Measurements from ENCODE around the gene AMZ2.
A peak's percentile ranks its signal among the peaks of the same experiment; 100 is the strongest.
"Not testable (repeated sequence)": the region's sequence is repeated elsewhere in the genome, so short reads cannot be mapped to it uniquely, and the experiment has no call there.

Gene AMZ2

GRCh38 chr17:68253426-68253825 lies 5.6 kb downstream of the AMZ2 start:
- DNase-seq: not testable (repeated sequence)

GRCh38 chr17:68255151-68255550 lies 7.3 kb downstream of the AMZ2 start:
- no peak for DNase-seq

DNA sequence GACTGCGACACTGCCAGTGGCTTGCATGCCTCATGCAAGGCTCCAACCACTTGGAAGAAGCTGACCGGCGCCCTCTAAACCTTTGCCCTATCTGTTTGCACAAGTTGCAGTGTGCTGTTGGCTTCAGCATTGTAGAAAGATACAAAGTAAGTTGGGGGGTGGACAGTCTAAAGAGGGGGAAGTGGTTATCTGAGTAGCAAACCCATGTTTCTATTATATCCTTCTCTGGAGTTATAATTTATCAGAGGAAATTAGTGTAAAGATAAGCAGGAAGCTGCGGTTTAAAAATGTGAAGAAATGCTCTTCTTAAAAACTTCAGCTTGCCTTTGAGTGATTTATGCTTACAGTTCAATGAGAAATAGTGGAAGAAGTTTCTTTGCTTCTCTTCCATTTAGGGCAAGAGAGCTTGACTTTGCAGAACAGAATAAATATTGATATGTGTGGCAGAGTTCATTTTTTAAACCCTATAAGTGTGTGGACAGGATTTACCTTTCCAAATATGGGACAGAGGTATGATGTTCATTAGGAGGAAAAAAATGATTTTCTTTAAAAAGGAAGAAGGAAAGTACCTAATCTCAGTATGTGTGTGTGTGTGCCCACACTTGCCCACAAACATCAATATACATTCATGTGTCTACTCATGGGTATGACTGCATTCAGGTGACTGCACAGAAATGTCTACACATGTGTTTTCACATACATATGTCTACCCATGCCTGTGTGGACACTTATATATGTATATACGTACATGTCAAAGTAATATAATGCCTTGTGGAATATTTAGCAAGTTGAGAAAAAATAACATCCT lies 8.1 kb downstream of the AMZ2 start:
- DNase-seq: no peak

GRCh38 chr17:68256701-68257100 lies 8.9 kb downstream of the AMZ2 start:
- DNase-seq: peak; percentile 2

- DNase-seq: no peak
Measured at GRCh38 chr17:68257934-68258333, 10.1 kb downstream of the AMZ2 start.

- peak; percentile 11 for DNase-seq
Measured at GRCh38 chr17:68258890-68259647, 11.2 kb downstream of the AMZ2 start.

GRCh38 chr17:68259648-68259951 lies 11.8 kb downstream of the AMZ2 start:
- not testable (repeated sequence) for DNase-seq

DNA sequence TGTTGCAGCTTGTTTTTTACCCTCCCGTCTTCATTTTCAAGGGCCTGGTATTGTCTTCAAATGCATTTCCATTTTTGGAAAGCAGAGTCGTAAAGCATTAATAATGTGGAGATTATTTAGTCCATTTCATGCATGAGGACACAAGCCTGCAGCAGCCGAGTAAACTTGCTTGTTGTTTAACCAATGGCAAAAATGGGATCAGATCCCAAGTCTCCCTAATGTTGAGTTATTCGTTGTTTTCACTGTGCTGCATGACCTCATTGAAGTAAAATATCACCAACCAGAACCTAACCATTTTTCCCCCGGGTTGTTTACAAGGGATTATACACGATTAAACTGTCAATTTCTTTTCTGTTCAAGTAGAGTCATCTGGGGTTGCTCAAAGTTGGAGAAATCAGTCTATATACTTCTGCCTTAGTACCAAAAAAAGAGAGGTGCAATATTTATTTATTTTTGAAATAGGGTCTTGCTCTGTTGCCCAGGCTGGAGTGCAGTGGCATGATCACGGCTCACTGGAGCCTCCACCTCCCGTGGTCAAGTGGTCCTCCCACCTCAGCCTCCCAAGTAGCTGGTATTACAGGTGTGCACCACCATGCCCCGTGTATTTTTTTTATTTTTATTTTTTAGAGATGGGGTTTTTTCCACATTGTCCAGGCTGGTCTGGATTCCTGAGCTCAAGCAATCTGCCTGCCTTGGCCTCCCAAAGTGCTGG lies 12.4 kb downstream of the AMZ2 start:
- no peak for DNase-seq

DNA sequence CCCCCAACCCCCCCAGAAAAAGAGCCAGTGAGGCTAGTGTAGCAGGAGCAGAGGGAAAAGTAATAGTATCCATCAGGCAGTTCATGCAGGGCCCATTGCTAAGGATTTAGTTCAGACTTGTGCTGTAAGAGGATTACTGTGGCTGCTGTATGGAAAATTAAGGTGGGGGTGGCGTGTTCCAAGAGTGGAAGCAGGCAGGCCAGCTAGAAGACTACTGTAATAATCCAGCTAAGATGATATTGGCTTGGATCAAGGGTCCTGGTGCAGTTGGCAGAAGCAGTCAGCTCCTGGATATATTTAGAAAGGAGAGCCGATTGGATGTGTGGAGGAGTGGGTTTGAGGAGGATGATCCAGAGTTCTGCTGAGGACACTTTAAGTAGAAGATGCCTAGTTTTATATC lies 14.6 kb downstream of the AMZ2 start:
- DNase-seq: not testable (repeated sequence)

- peak; percentile 47 for DNase-seq
Measured at GRCh38 chr17:68263101-68263681, 15.3 kb downstream of the AMZ2 start.

DNA sequence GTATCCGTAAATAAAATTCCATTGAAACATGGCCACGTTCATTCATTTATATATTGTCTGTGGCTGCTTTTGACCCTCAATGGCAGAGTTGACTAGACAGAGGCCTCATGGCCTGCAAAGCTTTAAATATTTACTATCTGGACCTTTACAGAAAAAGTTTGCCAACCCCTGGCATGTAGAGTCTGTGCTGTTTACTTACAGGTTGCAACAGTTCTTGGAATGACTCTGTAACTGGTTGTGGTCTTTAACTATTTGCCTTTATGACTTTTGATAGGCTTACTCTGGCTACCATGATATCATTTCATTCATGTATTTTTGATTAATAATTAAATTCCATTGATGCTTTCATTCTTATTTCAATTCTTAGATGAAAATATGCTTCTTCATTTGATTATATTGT lies 18.0 kb downstream of the AMZ2 start:
- DNase-seq: not testable (repeated sequence)

DNA sequence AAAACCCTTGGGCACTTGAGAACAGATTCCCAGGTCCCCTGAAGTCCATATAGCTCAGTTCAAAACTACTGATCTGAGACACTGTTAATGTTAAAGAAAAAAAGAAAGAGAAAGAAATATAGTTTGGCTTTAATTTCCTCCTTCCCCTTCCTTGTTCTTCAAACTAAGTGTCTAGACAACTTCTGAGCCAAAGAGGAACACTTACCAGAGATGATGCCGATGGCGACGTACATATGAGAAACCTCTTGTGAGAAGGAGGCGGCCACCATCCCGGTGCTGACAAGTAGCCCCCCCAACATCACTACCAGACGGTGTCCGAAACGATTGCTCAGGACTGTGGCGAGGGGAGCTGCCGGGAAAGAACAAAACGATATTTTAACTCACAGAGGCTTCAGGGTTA lies 25.9 kb downstream of the AMZ2 start:
- no peak for DNase-seq

DNA sequence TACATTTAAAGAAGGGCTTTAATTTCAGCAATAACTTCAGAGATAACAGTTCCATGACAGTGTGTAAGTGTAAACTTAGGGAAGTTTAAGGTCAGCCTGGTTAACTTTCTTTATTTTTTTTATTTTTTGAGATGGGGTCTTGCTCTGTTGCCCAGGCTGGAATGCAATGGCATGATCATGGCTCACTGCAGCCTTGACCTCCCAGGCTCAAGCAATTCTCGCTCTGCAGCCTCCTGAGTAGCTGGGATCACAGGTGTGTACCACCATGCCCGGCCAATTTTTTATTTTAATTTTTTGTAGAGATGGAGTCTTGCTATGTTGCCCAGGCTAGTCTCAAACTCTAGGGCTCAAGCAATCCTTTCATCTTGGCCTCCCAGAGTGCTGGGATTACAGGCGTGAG lies 28.5 kb downstream of the AMZ2 start:
- not testable (repeated sequence) for DNase-seq

GRCh38 chr17:68277807-68278206 lies 30.0 kb downstream of the AMZ2 start:
- no peak for DNase-seq

DNA sequence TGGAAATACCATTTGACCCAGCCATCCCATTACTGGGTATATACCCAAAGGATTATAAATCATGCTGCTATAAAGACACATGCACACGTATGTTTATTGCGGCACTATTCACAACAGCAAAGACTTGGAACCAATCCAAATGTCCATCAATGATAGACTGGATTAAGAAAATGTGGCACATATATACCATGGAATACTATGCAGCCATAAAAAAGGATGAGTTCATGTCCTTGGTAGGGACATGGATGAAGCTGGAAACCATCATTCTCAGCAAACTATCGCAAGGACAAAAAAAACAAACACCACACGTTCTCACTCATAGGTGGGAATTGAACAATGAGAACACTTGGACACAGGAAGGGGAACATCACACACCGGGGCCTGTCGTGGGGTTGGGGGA lies 34.1 kb downstream of the AMZ2 start:
- not testable (repeated sequence) for DNase-seq

DNA sequence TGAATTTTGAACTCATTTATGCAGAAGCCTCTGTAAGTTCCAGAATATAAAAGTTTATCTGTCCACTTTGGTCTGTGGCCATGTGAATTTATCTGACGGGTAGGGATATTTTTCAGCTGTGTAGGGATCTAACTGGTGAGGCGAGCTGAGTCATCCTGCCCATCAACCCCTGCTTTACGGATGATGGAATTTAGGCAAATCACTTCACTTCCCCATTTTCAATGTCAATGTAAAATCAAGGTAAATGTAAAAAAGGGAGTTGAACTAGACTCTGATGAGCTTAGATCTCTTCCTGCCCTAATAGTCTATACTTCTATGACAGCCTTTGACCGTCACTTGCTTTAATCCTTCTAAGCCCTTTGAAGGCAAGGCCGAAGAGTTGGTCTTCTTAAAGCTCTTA lies 40.5 kb downstream of the AMZ2 start:
- no peak for DNase-seq

DNA sequence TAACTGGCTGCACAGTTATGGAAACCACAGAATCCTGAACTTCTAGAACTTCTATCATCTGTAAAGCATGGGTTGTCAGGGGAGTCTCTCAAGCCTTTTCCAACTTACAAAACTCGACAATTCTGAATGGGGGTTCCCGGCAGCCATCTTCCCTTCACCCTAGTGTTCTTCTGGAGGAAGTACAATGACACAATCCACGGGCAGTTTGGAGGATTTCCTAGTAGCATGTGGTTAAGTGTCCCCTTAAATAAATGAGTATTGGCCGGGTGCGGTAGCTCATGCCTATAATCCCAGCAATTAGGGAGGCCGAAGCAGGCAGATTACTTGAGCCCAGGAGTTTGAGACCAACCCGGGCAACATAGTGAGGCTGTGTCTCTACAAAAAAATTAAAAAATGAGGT lies 41.0 kb downstream of the AMZ2 start:
- no peak for DNase-seq

- no peak for DNase-seq
Measured at GRCh38 chr17:68289473-68289872, 41.6 kb downstream of the AMZ2 start.

GRCh38 chr17:68289936-68290267 lies 42.1 kb downstream of the AMZ2 start:
- no peak for DNase-seq

DNA sequence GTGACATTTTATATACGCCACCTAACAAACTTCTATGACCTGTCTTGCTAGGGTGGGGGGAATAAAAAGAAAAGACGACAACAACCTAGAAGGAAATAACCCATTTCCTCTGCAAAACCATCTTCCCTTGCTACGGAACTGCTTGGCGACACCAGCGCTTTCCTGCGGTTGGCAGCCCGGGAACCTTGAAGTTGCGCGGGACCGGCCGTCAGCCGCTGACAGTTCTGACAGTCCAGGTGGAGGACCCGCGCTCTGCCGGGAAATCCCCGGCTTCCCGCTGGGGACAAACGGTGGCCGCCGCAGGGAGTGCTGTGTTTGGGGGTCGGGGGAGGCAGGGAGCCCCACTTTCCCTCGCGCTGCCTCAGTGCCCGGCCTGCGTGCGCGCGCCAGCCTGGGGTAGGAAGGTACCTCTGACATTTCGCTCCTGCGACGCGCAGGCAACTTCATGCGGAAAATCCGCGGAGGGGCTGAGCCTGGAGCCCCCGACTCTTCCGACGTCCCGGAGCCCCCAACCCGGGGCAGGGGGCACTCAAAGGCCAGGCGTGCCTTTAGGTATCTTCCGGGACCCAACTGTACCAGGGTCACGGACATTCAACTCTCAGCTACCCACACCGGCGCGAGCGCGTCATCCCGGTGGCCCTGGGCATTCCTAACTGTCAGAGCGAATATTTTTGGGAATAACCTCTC lies 42.6 kb downstream of the AMZ2 start:
- no peak for DNase-seq

- peak; percentile 7 for DNase-seq
Measured at GRCh38 chr17:68290955-68291835, 43.4 kb downstream of the AMZ2 start, which contains the start of the genes ARSG and SLC16A6. Gene ARSG (plus strand): TSS chr17:68291495. CDS start chr17:68307494, 15,999 bp downstream. Gene SLC16A6 (minus strand): TSS chr17:68291127. CDS start chr17:68278320, 12,807 bp downstream.

Data from fibroblast of upper back skin (primary cell).